Subcutaneous preadipocyte (primary cell): ENCODE results near the gene EML5. TPM values are rescaled to one million over a fixed set of nuclear protein-coding genes. Genes with fewer than 3 reads are reported as not detected.

Experiments
- small RNA-seq: library from RNA; depleted of rRNA; stranded (forward); fragments of <200 nt; gene quantifications from one replicate; pipeline ENCODE3, GENCODE V24; 2012
- total RNA-seq: library from RNA; depleted of rRNA; stranded (reverse); fragments of >200 nt; gene quantifications from 2 replicates; pipeline ENCODE4 v1.2.3, GENCODE V29; 2012

Gene EML5
- total RNA-seq: under 0.01 TPM in 1 of 2 replicates, not detected in the other

GRCh38 chr14:88792473-88793258, at the start of gene EML5:
TSS of gene EML5 (minus strand) at chr14:88792953. CDS start at chr14:88792503, 450 bp downstream.

GRCh38 chr14:88824314-88825077, 31.7 kb upstream of the EML5 start, which contains the start of gene TTC8:
TSS of gene TTC8 (plus strand) at chr14:88824651. CDS start at chr14:88824708, 57 bp downstream.

GRCh38 chr14:88562831-88563686, 229.7 kb downstream of the EML5 start, which contains the start of gene ZC3H14:
TSS of gene ZC3H14 (plus strand) at chr14:88563037. CDS start at chr14:88563134, 97 bp downstream.

Small RNA genes within 50 kb of the gene (small RNA-seq; reads per million reads assigned to genes)
- gene RF00019 (not detected), gene RNU4-92P (not detected)

Other genes with a start within 250 kb of the EML5 start
- 4.8 and 7.8 TPM in 2 replicates for gene PTPN21, start 237.9 kb downstream of the EML5 start, total RNA-seq
- 61.0 and 84.3 TPM in 2 replicates for gene ZC3H14, start 229.9 kb downstream of the EML5 start, total RNA-seq
- 18.7 and 20.5 TPM in 2 replicates for gene TTC8, start 31.7 kb upstream of the EML5 start, total RNA-seq